ENCODE measurements around the gene C1QBP.

Gene C1QBP, protein sequence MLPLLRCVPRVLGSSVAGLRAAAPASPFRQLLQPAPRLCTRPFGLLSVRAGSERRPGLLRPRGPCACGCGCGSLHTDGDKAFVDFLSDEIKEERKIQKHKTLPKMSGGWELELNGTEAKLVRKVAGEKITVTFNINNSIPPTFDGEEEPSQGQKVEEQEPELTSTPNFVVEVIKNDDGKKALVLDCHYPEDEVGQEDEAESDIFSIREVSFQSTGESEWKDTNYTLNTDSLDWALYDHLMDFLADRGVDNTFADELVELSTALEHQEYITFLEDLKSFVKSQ

DNA sequence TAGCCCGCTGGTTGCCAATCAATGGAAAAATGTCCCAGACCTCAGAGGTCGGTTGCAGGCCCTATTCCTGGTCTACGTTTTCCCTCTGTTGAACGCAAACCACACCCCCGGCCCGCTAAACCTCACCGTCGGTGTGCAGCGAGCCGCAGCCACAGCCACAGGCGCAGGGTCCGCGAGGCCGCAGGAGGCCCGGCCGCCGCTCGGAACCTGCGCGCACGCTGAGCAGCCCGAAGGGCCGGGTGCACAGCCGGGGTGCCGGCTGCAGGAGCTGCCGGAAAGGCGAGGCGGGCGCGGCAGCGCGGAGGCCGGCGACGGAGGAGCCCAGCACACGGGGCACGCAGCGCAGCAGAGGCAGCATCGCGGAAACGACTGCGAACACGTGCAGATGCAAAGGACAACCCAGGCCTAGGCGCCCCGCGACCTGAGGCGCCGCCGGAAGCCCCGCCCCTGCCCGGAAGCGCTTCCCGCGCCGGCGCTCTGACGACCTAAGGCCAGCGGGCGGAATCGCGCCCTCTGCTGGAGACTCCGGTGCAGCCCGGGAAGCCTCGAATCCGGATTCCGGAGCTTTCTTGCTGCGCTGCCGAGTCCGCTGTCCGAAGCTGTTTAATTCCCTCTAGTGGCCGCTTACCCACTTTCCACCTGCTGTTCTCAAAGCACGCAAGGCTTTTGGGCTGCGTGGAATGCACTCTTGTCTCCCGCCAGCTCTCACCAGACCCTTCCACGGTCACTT is at the start of gene C1QBP:
Gene C1QBP, minus strand, starts transcription at position 440 of the 730 bp plus-strand sequence. Its CDS starts 82 bp downstream, at position 358.
- peak; percentile 84 to 99 (median 90) for DNase-seq
- intact Hi-C loops (cut with DNase I), result loop anchor here (1.0 to 5.0 kb wide), 3 partner anchors 19 to 1213 kb away; partner anchors contain the start of genes C17orf100, DHX33, MED31 and RPAIN

DNA sequence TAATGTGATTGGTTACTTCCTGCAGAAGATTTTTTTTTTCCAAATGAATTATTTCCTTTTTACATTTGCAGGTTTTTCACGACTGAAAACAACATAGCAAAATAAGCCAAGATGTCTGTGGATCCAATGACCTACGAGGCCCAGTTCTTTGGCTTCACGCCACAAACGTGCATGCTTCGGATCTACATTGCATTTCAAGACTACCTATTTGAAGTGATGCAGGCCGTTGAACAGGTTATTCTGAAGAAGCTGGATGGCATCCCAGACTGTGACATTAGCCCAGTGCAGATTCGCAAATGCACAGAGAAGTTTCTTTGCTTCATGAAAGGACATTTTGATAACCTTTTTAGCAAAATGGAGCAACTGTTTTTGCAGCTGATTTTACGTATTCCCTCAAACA is 49.8 kb upstream of the C1QBP start:
- no peak for DNase-seq
- intact Hi-C loops (cut with DNase I), result no loop called here

DNA sequence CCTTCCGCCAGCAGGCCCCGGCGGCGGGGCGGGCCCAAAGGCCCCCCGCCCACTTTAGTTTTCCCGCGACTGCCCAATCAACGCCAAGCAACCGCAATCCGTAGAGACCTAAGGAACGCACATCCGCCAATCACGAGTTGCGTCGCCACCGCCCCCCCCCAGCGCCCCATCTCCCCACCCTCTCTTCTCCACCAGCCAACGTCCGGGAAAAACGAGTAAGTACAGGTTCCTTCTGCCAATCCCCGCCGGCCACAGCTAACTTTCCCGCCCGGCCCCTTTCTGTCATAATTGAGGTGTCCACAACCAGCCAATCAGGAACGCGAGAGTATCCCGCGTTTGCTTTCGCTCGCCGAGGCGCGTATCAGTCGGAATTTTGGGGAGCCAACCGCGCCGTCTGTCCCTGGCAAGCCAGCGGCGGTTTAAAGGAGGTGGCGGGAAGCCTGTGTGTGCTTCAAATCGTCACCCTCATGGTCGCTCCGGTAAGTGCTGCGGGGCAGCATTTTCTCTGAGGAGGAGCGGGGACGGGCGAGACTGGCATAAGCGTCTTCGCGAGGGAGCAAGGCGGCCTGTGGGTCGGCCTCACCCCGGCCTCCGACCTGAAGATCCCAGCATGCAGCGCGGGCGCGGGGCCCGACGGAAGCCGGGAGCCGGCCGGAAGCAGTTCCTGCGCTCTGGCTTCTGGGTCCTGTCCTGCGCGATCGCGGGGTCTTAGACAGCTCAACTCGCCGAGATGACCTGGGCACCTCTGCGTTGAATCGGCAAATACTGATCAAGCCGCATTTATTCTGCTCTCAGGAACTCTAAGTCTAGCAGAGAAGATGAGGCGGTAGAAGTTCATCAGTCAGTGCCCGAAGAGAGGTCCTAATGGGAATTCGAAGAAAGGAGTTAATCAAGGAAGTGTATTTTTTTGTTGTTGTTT is 47.5 kb upstream of the C1QBP start, which contains the start of gene MIS12:
Gene MIS12, plus strand, starts transcription at position 361 of the 919 bp plus-strand sequence. CDS start 2,297 bp downstream, outside the sequence.
- peak; percentile 94 to 100 (median 98) for DNase-seq
- intact Hi-C loops (cut with DNase I), result loop anchor here (1.0 kb wide), 2 partner anchors 17 to 67 kb away; partner anchors contain the start of gene NUP88

DNA sequence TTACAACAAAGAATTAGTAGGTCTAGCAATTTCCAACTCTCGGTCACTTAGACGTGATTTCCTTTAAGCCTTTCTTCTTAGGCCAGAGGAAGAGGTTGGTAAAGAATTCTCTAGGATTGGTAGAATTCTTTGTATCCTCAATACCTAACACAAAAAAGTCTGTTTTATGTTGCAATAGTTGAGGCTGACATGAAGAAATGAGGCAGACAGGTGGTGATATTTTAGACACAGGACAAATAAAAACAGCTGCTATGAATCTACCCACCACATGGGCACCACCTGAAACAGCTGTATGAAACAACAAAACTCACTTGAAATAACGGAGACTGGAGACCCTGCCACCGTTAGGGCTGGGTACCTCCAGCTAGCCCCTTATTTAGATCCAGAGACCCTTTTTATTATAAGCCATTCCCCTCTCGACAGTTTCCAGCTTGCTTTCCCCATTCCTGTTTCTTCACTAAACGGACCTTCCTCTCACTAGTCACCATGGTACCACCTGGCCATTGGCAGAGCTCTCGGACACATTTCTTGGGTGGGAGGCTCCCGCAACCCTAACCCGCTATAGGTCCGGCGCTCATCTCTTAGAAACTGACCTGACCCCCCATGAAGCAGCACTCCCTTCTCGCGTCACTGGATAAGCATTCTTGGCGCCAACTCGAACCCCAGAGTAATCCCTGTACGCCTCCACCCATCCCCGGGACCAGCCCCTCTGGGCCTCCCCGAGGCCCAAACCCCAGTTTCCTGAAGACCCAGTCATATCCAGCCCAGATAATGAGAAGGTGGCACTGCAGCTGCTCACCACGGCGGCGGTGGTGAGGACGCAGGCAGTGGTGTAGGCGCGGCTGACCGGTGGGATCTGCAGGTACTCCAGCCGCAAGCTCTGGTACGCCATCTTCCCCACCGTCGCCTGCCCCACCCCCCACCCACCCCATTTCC is 46.6 kb upstream of the C1QBP start, which contains the start of gene DERL2:
Gene DERL2, minus strand, starts transcription at position 909 of the 936 bp plus-strand sequence. Its CDS starts 17 bp downstream, at position 892.
- intact Hi-C loops (cut with DNase I), result loop anchor here (1.0 kb wide), 2 partner anchors 16 to 66 kb away; partner anchors contain the start of gene NUP88
- no peak for DNase-seq

DNA sequence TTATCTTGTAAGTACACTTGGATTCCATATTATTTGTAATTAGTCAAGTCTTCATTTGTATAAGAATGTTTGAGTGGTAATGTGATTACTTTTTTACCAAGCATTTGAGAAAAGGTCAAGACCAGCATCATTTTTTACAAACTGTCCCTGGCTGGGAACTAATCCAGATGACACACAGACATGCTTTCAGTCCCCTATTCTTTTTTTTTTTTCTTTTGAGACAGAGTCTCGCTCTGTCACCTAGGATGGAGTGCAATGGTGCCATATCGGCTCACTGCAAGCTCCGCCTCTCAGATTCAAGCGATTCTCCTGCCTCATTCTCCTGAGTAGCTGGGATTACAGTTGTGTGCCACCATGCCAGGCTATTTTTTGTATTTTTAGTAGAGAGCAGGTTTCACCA is 42.5 kb upstream of the C1QBP start:
- intact Hi-C loops (cut with DNase I), result no loop called here
- no peak for DNase-seq

DNA sequence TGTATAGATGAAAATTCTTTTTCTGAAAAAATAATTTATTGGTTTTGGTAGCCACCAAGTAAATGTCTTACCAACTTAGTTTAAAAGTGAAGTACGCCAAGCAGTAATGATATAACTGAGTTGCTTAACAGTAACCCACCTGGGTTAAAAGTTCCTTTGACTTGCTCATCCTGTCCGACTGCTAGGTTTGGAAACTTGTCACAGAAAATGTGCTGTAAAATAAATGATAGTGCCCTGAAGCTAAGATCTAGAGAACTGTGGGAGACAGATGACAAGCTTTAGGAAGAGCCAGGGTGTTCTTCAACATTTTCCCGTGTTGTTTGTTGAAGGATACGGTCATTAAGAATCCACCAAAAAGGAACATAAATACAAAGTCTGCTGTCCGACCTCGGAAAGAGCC is 42.0 kb upstream of the C1QBP start:
- no peak for DNase-seq
- intact Hi-C loops (cut with DNase I), result no loop called here

DNA sequence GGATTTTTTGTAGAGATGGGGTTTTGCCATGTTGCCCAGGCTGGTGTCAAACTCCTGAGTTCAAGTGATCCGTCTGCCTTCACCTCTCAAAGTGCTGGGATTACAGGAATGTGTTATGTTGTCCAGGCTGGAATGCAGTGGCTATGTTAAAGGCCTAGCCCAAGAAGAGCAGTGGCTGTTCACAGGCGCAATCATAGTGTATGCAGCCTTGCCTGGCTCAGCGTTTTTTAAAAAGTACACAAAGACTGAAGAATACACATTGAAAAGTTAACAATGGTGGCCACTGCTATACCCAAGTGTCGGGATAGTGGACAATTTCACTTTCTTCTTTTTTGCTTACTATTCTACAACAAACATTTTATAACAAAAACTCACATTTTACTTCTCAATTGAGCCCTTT is 40.0 kb upstream of the C1QBP start:
- no peak for DNase-seq
- intact Hi-C loops (cut with DNase I), result no loop called here

DNA sequence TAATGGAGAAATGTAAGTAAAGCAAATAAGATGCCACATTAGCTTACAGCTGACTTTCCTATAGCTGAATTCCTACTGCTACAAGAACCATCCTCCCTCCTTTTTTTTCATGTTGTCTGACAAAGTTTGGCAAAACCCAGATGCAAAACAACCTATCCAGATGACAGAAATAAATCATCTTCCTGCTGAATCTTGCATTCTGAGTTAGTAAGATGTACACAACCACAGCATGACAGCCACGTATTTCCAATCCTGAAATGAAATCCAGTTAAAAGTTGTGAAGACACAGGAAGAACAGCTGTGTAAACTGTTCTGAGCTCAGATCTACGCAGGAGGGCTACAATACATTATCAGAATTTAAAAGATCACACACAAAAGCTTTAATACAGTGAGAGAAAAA is 35.0 kb upstream of the C1QBP start:
- no peak for DNase-seq
- intact Hi-C loops (cut with DNase I), result no loop called here

DNA sequence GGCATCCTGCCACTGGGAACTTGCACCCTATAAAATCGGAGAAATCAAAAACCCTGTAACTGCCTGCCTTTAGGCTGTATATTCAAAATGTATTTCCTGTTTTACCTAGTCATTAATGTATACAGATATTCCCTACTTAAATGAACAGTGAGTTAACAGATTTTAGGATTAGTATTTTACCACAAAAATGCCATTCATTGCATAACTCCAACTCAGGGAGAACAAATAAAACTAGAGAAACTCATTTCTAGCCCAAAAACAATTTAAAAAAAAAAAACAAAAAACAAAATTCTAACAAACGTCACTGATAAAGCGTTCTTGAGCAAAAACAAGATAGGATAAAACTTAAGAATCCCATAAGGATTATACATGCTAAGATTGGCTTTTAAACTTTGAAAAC is 33.6 kb upstream of the C1QBP start:
- intact Hi-C loops (cut with DNase I), result no loop called here
- no peak for DNase-seq

DNA sequence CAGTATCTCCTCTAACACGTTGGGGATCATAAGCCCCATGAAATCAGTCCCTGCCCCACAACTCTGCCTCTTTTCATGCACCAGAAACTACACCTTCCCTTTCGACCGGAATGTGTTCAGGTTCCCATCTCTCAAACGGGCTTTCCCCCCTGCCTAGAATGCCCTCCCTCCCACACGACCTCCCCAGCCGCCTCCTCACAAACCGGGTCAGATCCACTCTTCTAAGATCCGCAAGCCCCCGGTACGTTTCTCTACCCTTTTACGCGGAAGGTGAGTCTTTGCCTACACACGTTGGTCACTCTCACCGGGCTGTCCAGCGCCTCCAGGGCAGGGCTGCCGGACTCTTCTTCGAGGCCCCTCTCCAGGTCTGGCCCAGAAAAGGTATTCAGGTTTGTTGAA is 29.1 kb upstream of the C1QBP start:
- intact Hi-C loops (cut with DNase I), result loop anchor here (2.0 kb wide), 2 partner anchors 29 to 49 kb away; partner anchors contain the start of genes C1QBP and NUP88
- no peak for DNase-seq

DNA sequence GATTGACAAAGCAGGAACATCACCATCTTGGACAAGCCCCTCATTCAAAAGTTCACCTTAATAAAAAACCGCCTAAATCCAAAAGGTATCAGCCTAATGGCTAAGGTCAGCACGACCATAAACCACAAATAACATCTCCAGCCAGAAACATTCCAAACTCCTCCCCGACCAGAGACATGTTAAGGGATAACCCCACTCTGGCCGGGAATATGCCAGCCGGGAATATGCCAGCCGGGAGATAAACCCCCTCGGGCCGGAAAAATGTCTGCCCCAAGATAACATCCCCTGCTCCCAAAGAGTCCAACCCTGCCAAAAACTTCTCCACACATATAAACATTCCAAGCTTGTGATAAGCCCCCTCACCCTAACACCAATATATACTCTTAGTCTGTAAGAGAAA is 28.5 kb upstream of the C1QBP start:
- intact Hi-C loops (cut with DNase I), result no loop called here

DNA sequence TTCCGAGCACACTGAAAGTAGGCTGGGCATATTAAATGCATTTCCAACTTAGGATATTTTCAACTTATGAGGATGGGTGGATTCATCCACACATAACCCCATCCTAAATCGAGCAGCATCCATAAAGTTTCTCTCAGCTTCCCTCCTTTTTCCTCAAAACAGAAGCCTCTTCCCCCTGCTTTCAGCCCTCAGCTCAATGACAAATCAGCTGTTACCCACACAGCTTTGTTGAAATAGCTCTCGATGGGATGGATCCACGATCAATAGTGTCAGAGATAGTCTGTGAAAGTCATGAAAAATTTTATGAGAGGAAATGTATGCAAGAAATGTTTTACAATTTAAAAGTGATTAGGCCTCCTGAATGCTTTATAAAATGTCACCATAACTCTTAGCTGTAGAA is 27.3 kb upstream of the C1QBP start:
- intact Hi-C loops (cut with DNase I), result no loop called here
- no peak for DNase-seq

More for the DNA sequence above, 28.5 kb upstream of the C1QBP start:
- DNase-seq, result no peak

DNA sequence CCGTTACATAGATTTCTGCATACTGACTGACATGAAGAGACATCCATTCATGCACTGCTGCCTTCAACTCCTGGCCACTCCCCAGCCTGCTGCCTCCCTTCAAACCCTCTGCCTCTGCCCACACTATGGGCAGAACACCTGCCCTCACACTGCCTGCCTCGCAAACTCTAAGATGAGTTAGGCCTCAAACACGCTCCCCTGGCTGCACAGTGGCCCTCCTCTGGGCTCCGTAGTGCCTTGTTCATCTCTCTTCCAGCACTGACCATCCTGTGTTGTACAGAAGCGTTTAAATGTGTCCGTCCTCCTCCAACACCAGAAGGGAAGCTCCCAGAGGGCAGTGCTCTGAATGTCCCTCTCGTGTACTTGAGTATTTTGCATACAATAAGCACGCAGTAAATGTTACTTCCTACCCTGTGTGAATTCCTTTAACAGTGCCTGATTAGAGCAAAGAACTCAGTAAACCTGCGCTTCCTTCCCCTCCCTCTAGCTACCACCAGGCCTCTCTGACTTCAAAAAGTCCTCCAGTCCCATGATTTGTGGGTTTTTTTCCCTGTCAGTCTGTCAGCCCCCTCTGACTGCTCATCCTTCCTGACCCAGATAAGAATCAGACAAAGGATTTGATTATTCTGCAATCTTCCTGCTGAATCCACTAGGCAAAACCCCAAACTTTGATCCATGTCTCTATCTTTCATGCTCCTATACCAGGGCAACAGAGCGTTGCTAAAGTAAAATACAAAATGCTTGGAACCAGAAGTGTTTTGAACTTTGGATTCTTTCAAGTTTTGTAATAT is 26.0 kb upstream of the C1QBP start:
- peak in 1 of 10 donors; percentile 37 for DNase-seq
- intact Hi-C loops (cut with DNase I), result no loop called here

DNA sequence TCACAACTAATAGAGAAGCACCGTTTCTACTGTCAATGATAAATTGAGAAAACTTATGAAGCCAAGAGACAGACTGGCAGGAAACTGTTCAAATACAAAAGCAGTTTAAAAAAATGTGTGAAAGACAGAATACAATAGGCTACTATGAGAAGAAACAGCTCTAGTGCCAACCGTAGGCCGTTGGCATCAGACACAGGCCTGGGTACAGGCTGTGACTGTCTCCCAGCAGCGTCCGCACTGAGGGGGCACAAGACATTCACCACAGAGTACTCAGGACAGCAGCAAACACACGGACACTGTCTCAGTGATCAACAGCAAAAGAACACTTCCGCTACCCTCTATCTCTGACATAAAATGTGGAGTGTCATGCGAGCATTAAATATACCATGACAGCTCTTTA is 7.8 kb upstream of the C1QBP start:
- peak; percentile 50 to 97 (median 78) for DNase-seq
- intact Hi-C loops (cut with DNase I), result no loop called here

DNA sequence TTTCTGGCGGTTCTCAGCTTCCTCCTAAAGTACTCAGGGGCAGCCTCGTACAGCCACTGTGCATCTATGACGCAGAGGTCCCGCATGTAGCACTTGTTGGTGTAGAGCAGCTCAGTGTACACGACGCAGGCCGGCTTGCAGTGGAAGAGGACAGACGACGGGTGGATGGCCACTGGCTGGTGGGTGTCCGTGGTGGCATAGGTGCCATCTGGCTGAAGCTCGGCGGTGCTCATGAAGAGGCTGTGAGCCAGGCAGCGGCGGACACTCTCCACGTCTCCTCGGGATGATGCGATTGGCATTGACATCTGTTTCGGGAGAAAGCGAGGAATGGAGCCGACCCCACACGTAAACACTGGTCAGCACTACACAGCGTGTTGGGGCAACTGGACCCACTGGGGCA is 5.3 kb upstream of the C1QBP start:
- peak in 1 of 10 donors; percentile 75 for DNase-seq
- intact Hi-C loops (cut with DNase I), result no loop called here

DNA sequence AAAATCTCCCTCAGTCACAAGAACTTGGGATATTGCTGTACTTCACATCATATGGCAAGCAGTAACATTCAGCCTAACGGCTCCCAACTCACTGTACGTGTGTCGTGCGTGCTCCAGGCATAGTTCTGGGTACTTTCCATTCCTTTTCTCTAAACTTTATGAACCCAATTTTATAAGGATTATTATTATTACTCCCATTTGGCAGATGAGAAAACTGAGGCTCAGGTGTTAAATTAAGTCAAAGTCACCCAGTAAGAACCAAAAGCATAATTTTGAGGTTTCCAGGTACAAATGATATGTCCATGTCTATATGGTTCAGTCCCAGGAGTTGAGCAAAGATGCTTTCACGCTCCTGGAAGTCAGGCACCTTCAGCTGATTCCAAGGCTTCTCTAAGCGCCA is 4.8 kb upstream of the C1QBP start:
- no peak for DNase-seq
- intact Hi-C loops (cut with DNase I), result no loop called here

DNA sequence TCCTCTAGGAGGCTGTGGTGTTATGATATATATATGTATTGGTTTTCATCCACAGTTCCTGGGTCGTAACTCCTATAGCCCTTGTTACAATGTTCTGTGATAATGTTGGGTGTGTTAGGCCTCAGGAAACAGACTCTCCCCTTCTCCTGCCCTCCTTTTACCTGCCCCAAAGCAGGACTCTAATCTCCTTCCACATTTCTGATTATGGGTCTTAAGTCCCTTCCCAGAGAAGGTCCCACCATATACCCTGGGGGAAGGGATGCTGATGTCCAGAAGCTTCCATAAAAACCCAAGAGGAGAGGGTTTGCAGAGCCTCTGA is 450 bp upstream of the C1QBP start:
- no peak for DNase-seq
- intact Hi-C loops (cut with DNase I), result loop anchor here (1.0 to 5.0 kb wide), 3 partner anchors 19 to 1213 kb away; partner anchors contain the start of genes C17orf100, DHX33, MED31 and RPAIN

DNA sequence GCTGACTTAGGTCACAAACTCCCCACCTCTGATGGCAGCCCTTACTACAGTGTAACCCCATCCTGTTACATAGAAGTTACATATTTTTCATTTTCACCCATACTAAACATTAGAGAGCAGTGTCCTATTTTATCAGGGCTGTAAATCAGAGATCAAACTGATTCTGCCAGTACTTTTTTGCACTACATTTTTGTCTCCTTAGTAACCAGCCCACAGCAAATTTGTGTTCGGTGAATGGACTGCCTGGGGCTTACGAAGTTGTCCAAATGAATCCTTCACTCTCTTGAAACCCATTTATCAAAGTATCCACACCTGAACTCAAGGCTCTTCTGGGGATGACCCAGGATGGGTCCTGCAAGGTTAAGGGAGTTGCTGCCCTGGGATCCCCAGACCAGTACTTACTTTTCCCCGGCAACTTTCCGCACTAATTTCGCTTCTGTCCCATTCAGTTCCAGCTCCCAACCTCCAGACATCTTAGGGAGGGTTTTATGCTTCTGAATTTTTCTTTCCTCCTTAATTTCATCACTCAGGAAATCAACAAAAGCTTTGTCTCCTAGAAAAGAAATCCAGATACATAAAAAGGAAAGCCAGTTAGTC is 1.1 kb downstream of the C1QBP start:
- DNase-seq, result no peak
- intact Hi-C loops (cut with DNase I), result loop anchor here (2.0 to 5.0 kb wide), 2 partner anchors 31 to 1214 kb away; partner anchors contain the start of genes C17orf100, DHX33 and MED31

All from posterior cingulate gyrus (tissue), 11 donors.